HCT116 (cell line): ENCODE results near the gene WWTR1. TPM values are rescaled to one million over a fixed set of nuclear protein-coding genes. Genes with fewer than 3 reads are reported as not detected.

Source experiments
- ATAC-seq: fragments of 200-7000 bp; cut with Tn5 transposase; 2 replicates; pipeline ENCODE4 v1.9.1; 2020; ENCODE audit warnings: mild to moderate bottlenecking, moderate library complexity
- BruUV-seq: library from RNA; stranded (reverse); fragments of 400-500 nt; replicated peaks from 2 replicates; lab custom pipeline; 2021; lab: Mats Ljungman, UMichigan
- CTCF ChIA-PET: fragments of 300-600 bp; sonication (Branson Sonifier 250); formaldehyde crosslinking; loops from one replicate; lab custom pipeline; 2021; ENCODE audit warnings: antibody characterized with exemption; lab: Charles Lee
- POLR2A ChIA-PET: fragments of 300-600, 350-600 bp; sonication (Branson Sonifier 250); formaldehyde crosslinking; loops from one replicate; lab custom pipeline; 2021; ENCODE audit warnings: antibody characterized with exemption; lab: Charles Lee
- RAD21 ChIA-PET, 2 experiments: fragments of 300-600 bp; sonication (Branson Sonifier 250); formaldehyde crosslinking; loops; one replicate each; lab custom pipeline; 2023; ENCODE audit warnings: low total read pairs in 2 of 2; ENCODE audit not compliant: uncharacterized antibody in 2 of 2, unreplicated experiment in 2 of 2, low non-redundant PET in 1 of 2; lab: Charles Lee
- DNase-seq: peaks from one replicate; pipeline ENCODE4 v3.0.0-alpha.2; 2010; ENCODE audit warnings: low read depth, low spot score
- H2AFZ ChIP-seq: fragments of 200-600 bp; shearing (Covaris generic), sonication (generic); 2 replicates; pipeline ENCODE4 v1.6.1; 2017; ENCODE audit warnings: low read depth, mixed run types, mixed read lengths, antibody characterized with exemption, low read length; ENCODE audit not compliant: poor library complexity, severe bottlenecking
- H3K27ac ChIP-seq: 2 replicates; pipeline ENCODE4 v1.5.1; 2012; ENCODE audit warnings: low read depth, low read length
- H3K27me3 ChIP-seq: fragments of 200-600 bp; sonication (generic); 2 replicates; pipeline ENCODE4 v1.6.1; 2016; ENCODE audit warnings: mixed run types, low read length, mixed read lengths; ENCODE audit not compliant: insufficient read depth
- H3K36me3 ChIP-seq, 2 experiments: fragments of 200-500 bp in 1 of 2; fragments of 200-600 bp in 1 of 2; sonication (Bioruptor generic) in 1 of 2; sonication (generic) in 1 of 2; 2 replicates each; pipeline versions ENCODE4 v1.5.1 to v1.6.1; 2014 to 2016; ENCODE audit warnings: low read length in 2 of 2, inconsistent platforms in 1 of 2, mixed read lengths in 1 of 2, mixed run types in 1 of 2; ENCODE audit not compliant: insufficient read depth in 2 of 2, control insufficient read depth in 1 of 2
- H3K4me1 ChIP-seq, 2 experiments: fragments of 200-600 bp in 1 of 2; sonication (generic) in 1 of 2; 2 replicates each; pipeline versions ENCODE4 v1.5.1 to v1.6.1; 2012 to 2017; ENCODE audit warnings: low read length in 2 of 2, inconsistent platforms in 1 of 2, mild to moderate bottlenecking in 1 of 2, mixed read lengths in 1 of 2, mixed run types in 1 of 2, moderate library complexity in 1 of 2; ENCODE audit not compliant: insufficient read depth in 2 of 2, control insufficient read depth in 1 of 2
- H3K4me2 ChIP-seq: fragments of 200-600 bp; sonication (generic); 2 replicates; pipeline ENCODE4 v1.6.1; 2017; ENCODE audit warnings: mixed run types, low read length, mixed read lengths
- H3K4me3 ChIP-seq, 2 experiments: fragments of 200-600 bp in 1 of 2; sonication (generic) in 1 of 2; replicated peaks in 1 of 2; 2 replicates each; pipeline ENCODE4 v1.5.1; 2011 to 2016; ENCODE audit warnings: low read length in 2 of 2, control low read depth in 1 of 2, low read depth in 1 of 2, mild to moderate bottlenecking in 1 of 2, mixed read lengths in 1 of 2, mixed run types in 1 of 2
- H3K79me2 ChIP-seq: fragments of 200-600 bp; sonication (generic); 2 replicates; pipeline ENCODE4 v1.6.1; 2017; ENCODE audit warnings: mild to moderate bottlenecking, mixed run types, low read length, moderate library complexity, mixed read lengths; ENCODE audit not compliant: insufficient read depth
- H3K9ac ChIP-seq: fragments of 200-600 bp; sonication (generic); 2 replicates; pipeline ENCODE4 v1.6.1; 2016; ENCODE audit warnings: low read length, mixed read lengths
- H3K9me2 ChIP-seq: fragments of 200-600 bp; sonication (generic), shearing (Covaris generic); 2 replicates; pipeline ENCODE4 v1.6.1; 2017; ENCODE audit warnings: mixed run types, mild to moderate bottlenecking, moderate library complexity; ENCODE audit not compliant: insufficient read depth
- H3K9me3 ChIP-seq, 2 experiments: fragments of 200-500 bp in 1 of 2; fragments of 200-600 bp in 1 of 2; sonication (Bioruptor generic) in 1 of 2; sonication (generic) in 1 of 2; 2 replicates each; pipeline ENCODE4 v1.6.1; 2014 to 2017; ENCODE audit warnings: low read length in 2 of 2, mixed read lengths in 2 of 2, inconsistent platforms in 1 of 2, low read depth in 1 of 2, mild to moderate bottlenecking in 1 of 2, mixed run types in 1 of 2, moderate library complexity in 1 of 2; ENCODE audit not compliant: control insufficient read depth in 1 of 2, insufficient read depth in 1 of 2
- H4K20me1 ChIP-seq: fragments of 200-600 bp; sonication (generic), shearing (Covaris generic); 2 replicates; pipeline ENCODE4 v1.6.1; 2017; ENCODE audit warnings: mixed run types, mild to moderate bottlenecking, moderate library complexity; ENCODE audit not compliant: insufficient read depth
- JUND ChIP-seq: IDR thresholded peaks from 2 replicates; pipeline ENCODE4 v1.6.1; 2012
- MAX ChIP-seq: IDR thresholded peaks from 2 replicates; pipeline ENCODE4 v1.6.1; 2012
- POLR2AphosphoS5 ChIP-seq: IDR thresholded peaks from 2 replicates; pipeline ENCODE4 v1.6.1; 2011; ENCODE audit warnings: mild to moderate bottlenecking, low read depth, low read length, moderate library complexity
- REST ChIP-seq: IDR thresholded peaks from 2 replicates; pipeline ENCODE4 v1.6.1; 2012; ENCODE audit warnings: low read depth
- TCF7L2 ChIP-seq: IDR thresholded peaks from 2 replicates; pipeline ENCODE4 v1.7.0; 2011; ENCODE audit warnings: borderline replicate concordance, inconsistent platforms; ENCODE audit not compliant: insufficient read depth, insufficient read length; ENCODE audit errors: extremely low read depth
- YY1 ChIP-seq: IDR thresholded peaks from 2 replicates; pipeline ENCODE4 v1.6.1; 2011; ENCODE audit warnings: low read length, low read depth, moderate library complexity, mild to moderate bottlenecking; ENCODE audit not compliant: insufficient replicate concordance; ENCODE audit errors: extremely low read depth
- ZFX ChIP-seq: fragments of 450-650 bp; IDR thresholded peaks from 2 replicates; pipeline ENCODE4 v1.6.1; 2017
- intact Hi-C: fragments of 100-400 bp; cut with micrococcal nuclease; formaldehyde crosslinking; loops from 2 replicates; pipeline ENCODE4 v1.10.0; 2022
- total RNA-seq: library from RNA; stranded (reverse); gene quantifications from one replicate; pipeline ENCODE4 v1.2.1, GENCODE V29; 2021; ENCODE audit not compliant: unreplicated experiment

WWTR1 gene
- total RNA-seq, 1 experiment from 2014 or later = 46.9 TPM

- POLR2A ChIA-PET = no interaction called here
- Histone ChIP-seq H3K79me2 (no peaks in the 10 kb centered on the region), H3K4me3 (no peak overlapping the region), H4K20me1 (no peaks in the 10 kb centered on the region), H3K27me3 (no peaks in the 10 kb centered on the region), H2AFZ (no peak overlapping the region), H3K36me3 (no peaks in the 10 kb centered on the region), H3K9me3 (peaks cover 0 to 3% of the 10 kb centered on the region in 2 experiments; a peak in 1 of 4 replicates), H3K9ac (no peak overlapping the region), H3K27ac (no peak overlapping the region), H3K9me2 (no peaks in the 10 kb centered on the region), H3K4me2 (peak overlapping the region; percentile 40; the same call in 1 of the 2 replicates), H3K4me1 (peaks cover 0 to 9% of the 10 kb centered on the region in 2 experiments; a peak in 1 of 4 replicates)
- BruUV-seq = no TSS peak
- ATAC-seq (no peak), DNase-seq (no peak)
- CTCF ChIA-PET = no interaction called here
- RAD21 ChIA-PET = no interaction called here
- no peak for TF ChIP-seq ZFX
- no peak for TF ChIP-seq YY1
- no peak for TF ChIP-seq MAX
- TF ChIP-seq REST = no peak
- no peak for TF ChIP-seq JUND
- no peak for TF ChIP-seq TCF7L2
- no peak for TF ChIP-seq POLR2AphosphoS5
- intact Hi-C loops = loop anchor here (1.0 to 10.0 kb wide), 3 partner anchors 278 to 731 kb away; no protein-coding TSS in a partner anchor
Measured at GRCh38 chr3:149493315-149494021, 164.4 kb downstream of the WWTR1 start.
